Measurements from ENCODE around the gene RAB9B. TPM values are rescaled to one million over a fixed set of nuclear protein-coding genes. Genes with fewer than 3 reads are reported as not detected.

The RAB9B gene
- total RNA-seq, 1 experiment from 2014 or later: 0.62 TPM

DNA sequence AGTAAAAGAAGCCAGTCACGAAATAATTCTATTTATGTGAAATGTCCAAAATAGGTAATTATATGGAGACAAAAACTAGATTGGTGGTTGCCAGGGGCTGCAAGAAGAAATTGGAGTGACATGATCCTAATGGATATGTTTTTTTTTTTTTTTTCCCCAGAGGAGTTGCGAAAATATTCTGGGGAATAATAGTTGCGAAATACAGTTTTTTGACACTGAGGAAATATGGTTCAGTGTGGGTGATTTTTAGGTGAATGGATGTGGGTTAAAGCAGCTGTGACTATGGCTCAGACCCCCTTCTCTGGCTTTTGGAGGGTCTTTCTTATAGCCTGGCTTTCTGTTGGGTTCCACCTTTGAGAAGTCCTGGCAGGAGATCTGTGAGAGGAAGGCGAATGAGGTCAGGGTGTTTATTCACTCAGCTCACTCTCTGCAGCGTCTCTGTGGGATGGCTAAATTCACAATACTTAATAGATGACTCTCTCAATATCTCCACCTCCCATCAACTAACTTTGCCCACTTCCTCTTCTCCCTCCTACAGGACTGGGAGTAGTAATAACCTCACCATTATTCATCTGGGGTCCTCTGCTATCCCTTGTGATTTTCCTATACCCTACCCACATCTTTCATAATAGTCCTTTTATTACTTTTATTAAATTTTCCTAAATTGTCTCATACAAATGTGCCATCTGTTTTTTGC lies 15.3 kb upstream of the RAB9B start:
- Histone ChIP-seq H3K9me3 (ENCODE audit: control insufficient read depth, insufficient read depth, low read depth, low read length) (no peaks in the 10 kb centered on the region), H3K27me3 (ENCODE audit: control insufficient read depth, insufficient read depth, low read length) (no peaks in the 10 kb centered on the region; the same call in 1 of the 2 replicates), H3K27ac (ENCODE audit: low read length) (no peak overlapping the region), H3K36me3 (ENCODE audit: control insufficient read depth, insufficient read depth, low read length) (no peaks in the 10 kb centered on the region), H3K4me3 (ENCODE audit: low read depth in 2 of 2, low read length in 2 of 2) (no peak overlapping the region), H3K4me1 (ENCODE audit: control insufficient read depth, insufficient read depth, low read length) (no peaks in the 10 kb centered on the region)
- POLR2A ChIA-PET: no interaction called here
- in situ Hi-C loops (cut with HindIII; ENCODE audit: low pct_unique_long_range_greater_than_20kb, low sequenced_read_pairs): no loop called here
- DNase-seq (ENCODE audit: low read depth, low spot score) (no peak), ATAC-seq (no peak)
- no TSS peak for BruUV-seq (replicated peaks)
- CTCF ChIA-PET: no interaction called here
- intact Hi-C loops (cut with micrococcal nuclease; ENCODE audit: unreplicated experiment): loop anchor here (5.0 to 10.0 kb wide), 2 partner anchors 265 to 287 kb away; partner anchors contain the start of gene ZCCHC18
- TF ChIP-seq, protein P1, sequence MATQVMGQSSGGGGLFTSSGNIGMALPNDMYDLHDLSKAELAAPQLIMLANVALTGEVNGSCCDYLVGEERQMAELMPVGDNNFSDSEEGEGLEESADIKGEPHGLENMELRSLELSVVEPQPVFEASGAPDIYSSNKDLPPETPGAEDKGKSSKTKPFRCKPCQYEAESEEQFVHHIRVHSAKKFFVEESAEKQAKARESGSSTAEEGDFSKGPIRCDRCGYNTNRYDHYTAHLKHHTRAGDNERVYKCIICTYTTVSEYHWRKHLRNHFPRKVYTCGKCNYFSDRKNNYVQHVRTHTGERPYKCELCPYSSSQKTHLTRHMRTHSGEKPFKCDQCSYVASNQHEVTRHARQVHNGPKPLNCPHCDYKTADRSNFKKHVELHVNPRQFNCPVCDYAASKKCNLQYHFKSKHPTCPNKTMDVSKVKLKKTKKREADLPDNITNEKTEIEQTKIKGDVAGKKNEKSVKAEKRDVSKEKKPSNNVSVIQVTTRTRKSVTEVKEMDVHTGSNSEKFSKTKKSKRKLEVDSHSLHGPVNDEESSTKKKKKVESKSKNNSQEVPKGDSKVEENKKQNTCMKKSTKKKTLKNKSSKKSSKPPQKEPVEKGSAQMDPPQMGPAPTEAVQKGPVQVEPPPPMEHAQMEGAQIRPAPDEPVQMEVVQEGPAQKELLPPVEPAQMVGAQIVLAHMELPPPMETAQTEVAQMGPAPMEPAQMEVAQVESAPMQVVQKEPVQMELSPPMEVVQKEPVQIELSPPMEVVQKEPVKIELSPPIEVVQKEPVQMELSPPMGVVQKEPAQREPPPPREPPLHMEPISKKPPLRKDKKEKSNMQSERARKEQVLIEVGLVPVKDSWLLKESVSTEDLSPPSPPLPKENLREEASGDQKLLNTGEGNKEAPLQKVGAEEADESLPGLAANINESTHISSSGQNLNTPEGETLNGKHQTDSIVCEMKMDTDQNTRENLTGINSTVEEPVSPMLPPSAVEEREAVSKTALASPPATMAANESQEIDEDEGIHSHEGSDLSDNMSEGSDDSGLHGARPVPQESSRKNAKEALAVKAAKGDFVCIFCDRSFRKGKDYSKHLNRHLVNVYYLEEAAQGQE (IDR thresholded peaks at IDR 0.05; ENCODE audit: insufficient read depth in 1 of 2, low read depth in 2 of 2, low read length in 1 of 2): no peak
- TF ChIP-seq TCF7L2 (IDR thresholded peaks at IDR 0.05; ENCODE audit: low read depth, low read length): no peak
- TF ChIP-seq POLR2AphosphoS5 (IDR thresholded peaks at IDR 0.05; ENCODE audit: low read depth, low read length): no peak
- no peak for TF ChIP-seq SIN3A (IDR thresholded peaks at IDR 0.05; ENCODE audit: borderline replicate concordance, insufficient read depth, low read depth, low read length)
- TF ChIP-seq, protein P2, sequence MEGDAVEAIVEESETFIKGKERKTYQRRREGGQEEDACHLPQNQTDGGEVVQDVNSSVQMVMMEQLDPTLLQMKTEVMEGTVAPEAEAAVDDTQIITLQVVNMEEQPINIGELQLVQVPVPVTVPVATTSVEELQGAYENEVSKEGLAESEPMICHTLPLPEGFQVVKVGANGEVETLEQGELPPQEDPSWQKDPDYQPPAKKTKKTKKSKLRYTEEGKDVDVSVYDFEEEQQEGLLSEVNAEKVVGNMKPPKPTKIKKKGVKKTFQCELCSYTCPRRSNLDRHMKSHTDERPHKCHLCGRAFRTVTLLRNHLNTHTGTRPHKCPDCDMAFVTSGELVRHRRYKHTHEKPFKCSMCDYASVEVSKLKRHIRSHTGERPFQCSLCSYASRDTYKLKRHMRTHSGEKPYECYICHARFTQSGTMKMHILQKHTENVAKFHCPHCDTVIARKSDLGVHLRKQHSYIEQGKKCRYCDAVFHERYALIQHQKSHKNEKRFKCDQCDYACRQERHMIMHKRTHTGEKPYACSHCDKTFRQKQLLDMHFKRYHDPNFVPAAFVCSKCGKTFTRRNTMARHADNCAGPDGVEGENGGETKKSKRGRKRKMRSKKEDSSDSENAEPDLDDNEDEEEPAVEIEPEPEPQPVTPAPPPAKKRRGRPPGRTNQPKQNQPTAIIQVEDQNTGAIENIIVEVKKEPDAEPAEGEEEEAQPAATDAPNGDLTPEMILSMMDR (IDR thresholded peaks at IDR 0.05): no peak

DNA sequence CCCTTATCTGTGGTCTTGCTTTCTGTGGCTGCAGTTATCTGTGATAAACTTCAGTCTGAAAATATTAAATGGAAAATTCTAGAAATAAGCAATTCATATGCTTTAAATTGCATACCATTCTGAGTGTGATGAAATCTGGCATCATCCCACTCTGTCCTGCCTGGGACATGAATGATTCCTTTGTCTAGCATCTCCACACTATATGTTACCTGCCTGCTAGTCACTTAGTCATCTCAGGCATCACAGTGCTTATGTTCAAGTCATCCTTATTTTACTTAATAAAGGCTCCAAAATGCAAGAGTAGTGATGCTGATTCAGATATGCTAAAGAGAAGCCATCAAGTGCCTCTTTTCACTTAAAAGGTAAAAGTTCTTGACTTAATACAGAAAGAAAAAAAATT lies 14.3 kb upstream of the RAB9B start:
- DNase-seq (ENCODE audit: low read depth, low spot score) (no peak), ATAC-seq (no peak)
- Histone ChIP-seq H3K36me3 (ENCODE audit: control insufficient read depth, insufficient read depth, low read length) (no peaks in the 10 kb centered on the region), H3K9me3 (ENCODE audit: control insufficient read depth, insufficient read depth, low read depth, low read length) (no peaks in the 10 kb centered on the region), H3K4me1 (ENCODE audit: control insufficient read depth, insufficient read depth, low read length) (no peaks in the 10 kb centered on the region), H3K27me3 (ENCODE audit: control insufficient read depth, insufficient read depth, low read length) (no peaks in the 10 kb centered on the region; the same call in 1 of the 2 replicates), H3K4me3 (ENCODE audit: low read depth in 2 of 2, low read length in 2 of 2) (no peak overlapping the region), H3K27ac (ENCODE audit: low read length) (no peak overlapping the region)
- TF ChIP-seq POLR2AphosphoS5 (IDR thresholded peaks at IDR 0.05; ENCODE audit: low read depth, low read length) (no peak), SIN3A (IDR thresholded peaks at IDR 0.05; ENCODE audit: borderline replicate concordance, insufficient read depth, low read depth, low read length) (no peak), TCF7L2 (IDR thresholded peaks at IDR 0.05; ENCODE audit: low read depth, low read length) (no peak)
- TF ChIP-seq, protein P2 (IDR thresholded peaks at IDR 0.05): no peak
- ChIA-PET POLR2A (no interaction called here), CTCF (no interaction called here)
- in situ Hi-C loops (cut with HindIII; ENCODE audit: low pct_unique_long_range_greater_than_20kb, low sequenced_read_pairs): no loop called here
- BruUV-seq (replicated peaks): no TSS peak
- intact Hi-C loops (cut with micrococcal nuclease; ENCODE audit: unreplicated experiment): loop anchor here (5.0 to 10.0 kb wide), 2 partner anchors 266 to 288 kb away; partner anchors contain the start of gene ZCCHC18
